K562 (cell line): ENCODE data around the gene AGBL1. TPM values are rescaled to one million over a fixed set of nuclear protein-coding genes. Genes with fewer than 3 reads are reported as not detected.

Source experiments
- CCAR2 ChIP-seq: fragments of 200-400 bp; formaldehyde crosslinking; IDR thresholded peaks from 2 replicates; pipeline ENCODE4 v1.6.1; 2017; ENCODE audit warnings: mild to moderate bottlenecking, low read depth, low read length
- CEBPG ChIP-seq, 3 experiments: fragments of 200-800 bp in 1 of 3; sonication (Bioruptor generic) in 1 of 3; sonication (generic) in 1 of 3; formaldehyde crosslinking in 1 of 3; IDR thresholded peaks in 2 of 3; conservative IDR thresholded peaks in 1 of 3; 2 replicates each; pipeline versions ENCODE4 v1.6.1 to v1.8.0; 2016 to 2022; ENCODE audit warnings: missing compliant biosample characterization in 2 of 3, missing genetic modification characterization in 2 of 3, mild to moderate bottlenecking in 1 of 3, missing genetic modification reagents in 1 of 3
- HMGXB4 ChIP-seq: sonication (generic); formaldehyde crosslinking; IDR thresholded peaks from 2 replicates; pipeline ENCODE4 v1.8.1; 2023; ENCODE audit warnings: mild to moderate bottlenecking, missing genetic modification reagents
- KAT2B ChIP-seq: IDR thresholded peaks from one replicate; pipeline ENCODE4 v1.6.1; 2012; ENCODE audit warnings: low read depth, mild to moderate bottlenecking, control low read depth, inconsistent platforms, low read length, moderate library complexity
- RBM14 ChIP-seq: fragments of 200-400 bp; formaldehyde crosslinking; IDR thresholded peaks from 2 replicates; pipeline ENCODE4 v1.6.1; 2018; ENCODE audit warnings: low read depth, mild to moderate bottlenecking, low read length, moderate library complexity, borderline replicate concordance; ENCODE audit not compliant: insufficient read depth
- RNF219 ChIP-seq: fragments of 250-450 bp; sonication (Bioruptor Pico); IDR thresholded peaks from 2 replicates; pipeline ENCODE4 v1.5.0; 2022; ENCODE audit warnings: mild to moderate bottlenecking
- SIX5 ChIP-seq, 2 experiments: IDR thresholded peaks; 2 replicates each; pipeline ENCODE4 v1.6.1; 2011; ENCODE audit warnings: low read length in 2 of 2, borderline replicate concordance in 1 of 2, low read depth in 1 of 2, mild to moderate bottlenecking in 1 of 2, moderate library complexity in 1 of 2; ENCODE audit not compliant: insufficient read depth in 1 of 2
- ZNF133 ChIP-seq: fragments of 250-450 bp; sonication (Bioruptor Pico); IDR thresholded peaks from 2 replicates; pipeline ENCODE4 v1.4.0; 2020; ENCODE audit warnings: mild to moderate bottlenecking
- ZNF274 ChIP-seq: IDR thresholded peaks from 2 replicates; pipeline ENCODE4 v1.6.1; 2011; ENCODE audit warnings: low read depth, mild to moderate bottlenecking, low read length, moderate library complexity, borderline replicate concordance
- polyA plus RNA-seq, 8 experiments: library from polyadenylated mRNA; depleted of rRNA in 4 of 8; stranded (reverse) in 5 of 8; unstranded in 3 of 8; fragments of >200 nt; fragmentation: Nextera tagmentation in 2 of 8; fragmentation: Illumina TruSeq in 1 of 8; extraction: Ambion mirVana in 2 of 8; extraction: Trizol in 1 of 8; gene quantifications; 2 replicates each; pipeline versions ENCODE4 v1.2.1 to v1.2.3, GENCODE V29; 2011 to 2014; ENCODE audit warnings: inconsistent platforms in 1 of 8, missing spikeins in 1 of 8
- total RNA-seq, 7 experiments: library from RNA; depleted of rRNA in 6 of 7; stranded (reverse); fragments of >200 nt in 6 of 7; fragmentation: Illumina TruSeq in 2 of 7; extraction: Trizol in 2 of 7; gene quantifications; 2 replicates each; pipeline versions ENCODE4 v1.2.1 to v1.2.3, GENCODE V29; 2011 to 2021; ENCODE audit warnings: low replicate concordance in 1 of 7

The AGBL1 gene
- total and polyA plus RNA-seq, 9 of the 15 experiments (the other 6 are each of a cell fraction or from before 2014, with no cell fraction given): not detected

DNA sequence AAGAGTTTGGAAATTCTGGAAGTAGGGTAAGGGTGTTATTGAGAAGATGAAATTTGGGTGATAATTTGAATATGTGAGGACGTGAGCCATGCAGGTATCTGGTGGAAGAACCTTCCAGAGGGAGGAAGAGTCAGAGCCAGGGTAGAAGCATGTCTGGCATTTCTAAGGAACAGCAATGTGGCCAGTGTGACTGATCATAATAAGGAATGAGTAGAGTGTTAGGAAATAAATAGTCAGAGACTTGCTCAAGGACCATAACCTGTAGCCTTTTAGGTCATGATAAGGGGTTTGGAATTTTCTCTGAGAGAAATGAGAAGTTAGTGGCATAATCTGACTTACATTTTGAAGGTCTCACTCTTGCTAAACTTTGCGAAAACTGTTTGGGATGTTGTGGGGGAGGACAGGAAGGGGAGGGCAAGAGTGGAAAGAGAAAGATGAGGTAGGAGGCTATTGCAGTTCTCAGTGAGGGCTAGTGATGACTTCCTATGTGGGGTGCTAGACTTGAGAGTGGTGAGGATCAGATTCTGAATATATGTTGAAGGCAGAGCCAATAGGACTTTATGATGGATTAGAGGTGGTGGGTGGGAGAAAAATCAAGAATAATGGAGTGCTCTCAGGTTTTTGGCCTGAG lies 568.3 kb downstream of the AGBL1 start (continued):
- TF ChIP-seq HMGXB4 (CRISPR knock-in tag): no peak
- no peak for TF ChIP-seq CEBPG (CRISPR knock-in tag; IDR thresholded peaks at IDR 0.05)
- TF ChIP-seq CEBPG (tag; conservative IDR thresholded peaks at IDR 0.05 in 1 of 2, IDR thresholded peaks at IDR 0.05 in 1 of 2): no peak
- no peak for TF ChIP-seq CCAR2
- no peak for TF ChIP-seq ZNF274
- TF ChIP-seq KAT2B: no peak
- no peak for TF ChIP-seq ZNF133 (CRISPR knock-in tag)
- TF ChIP-seq RBM14: no peak
- TF ChIP-seq RNF219: no peak
- TF ChIP-seq SIX5 (IDR thresholded peaks at IDR 0.05; ENCODE audit: borderline replicate concordance in 1 of 2, insufficient read depth in 1 of 2, low read depth in 1 of 2, low read length in 2 of 2): no peak
